Left renal cortex interstitium (tissue), 4 donors: ENCODE results near the gene HEPN1. TPM values are rescaled to one million over a fixed set of nuclear protein-coding genes. Genes with fewer than 3 reads are reported as not detected.

Source experiments
- DNase-seq, 4 donors: peaks; one replicate each; pipeline ENCODE4 v3.0.0-alpha.2; 2013; ENCODE audit warnings: low read depth in 4 of 4, low spot score in 2 of 4, missing footprints in 1 of 4
- polyA plus RNA-seq, 4 donors: library from polyadenylated mRNA; unstranded; fragments of 120-200 nt; gene quantifications; one replicate each; pipeline ENCODE4 v1.2.1, GENCODE V29; 2013; ENCODE audit not compliant: insufficient read length in 4 of 4

HEPN1 gene
- 1 to 10 TPM in 3 of 4 donors, under 1 TPM in 1; 0.71 to 2.0 (median 1.2) TPM for polyA plus RNA-seq

DNA sequence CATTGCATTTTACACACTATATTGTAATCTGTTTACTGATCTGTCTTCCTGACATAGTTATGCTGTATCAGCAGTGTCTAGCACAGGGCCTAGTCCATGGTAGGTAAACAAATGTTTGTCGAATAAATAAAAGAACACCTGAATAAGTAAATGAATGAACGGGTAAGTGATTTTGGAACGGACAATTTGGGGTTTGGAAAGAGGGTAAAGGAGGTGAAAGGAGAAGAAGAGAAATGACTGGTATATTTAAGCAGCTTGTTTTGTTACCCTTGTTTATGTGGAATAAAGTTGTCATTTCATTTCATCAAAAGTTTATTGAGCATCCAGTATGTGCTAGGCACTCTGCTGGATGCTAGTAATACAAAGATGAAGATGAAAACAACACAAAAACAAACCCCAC, at the start of gene HEPN1:
TSS of gene HEPN1 (plus strand) at position 301 of the 400 bp plus-strand sequence.
- DNase-seq, result no peak

DNA sequence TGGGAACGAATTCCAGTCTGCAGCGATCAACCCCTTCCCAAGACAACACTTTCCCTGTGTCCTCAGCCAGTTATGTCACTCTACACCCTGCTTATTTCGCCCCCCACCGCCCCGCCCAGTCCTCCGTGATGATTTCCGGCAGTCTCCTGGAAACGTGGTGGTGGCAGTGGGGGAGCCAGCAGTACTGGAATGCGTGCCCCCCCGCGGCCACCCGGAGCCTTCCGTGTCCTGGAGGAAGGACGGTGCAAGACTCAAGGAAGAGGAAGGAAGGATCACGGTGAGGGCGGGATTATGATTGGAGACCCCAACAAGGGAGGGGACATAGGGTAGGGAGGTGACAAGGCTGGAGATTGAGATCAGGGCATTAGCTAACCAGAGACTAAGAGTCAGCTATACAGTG, 49.7 kb upstream of the HEPN1 start:
- no peak for DNase-seq

DNA sequence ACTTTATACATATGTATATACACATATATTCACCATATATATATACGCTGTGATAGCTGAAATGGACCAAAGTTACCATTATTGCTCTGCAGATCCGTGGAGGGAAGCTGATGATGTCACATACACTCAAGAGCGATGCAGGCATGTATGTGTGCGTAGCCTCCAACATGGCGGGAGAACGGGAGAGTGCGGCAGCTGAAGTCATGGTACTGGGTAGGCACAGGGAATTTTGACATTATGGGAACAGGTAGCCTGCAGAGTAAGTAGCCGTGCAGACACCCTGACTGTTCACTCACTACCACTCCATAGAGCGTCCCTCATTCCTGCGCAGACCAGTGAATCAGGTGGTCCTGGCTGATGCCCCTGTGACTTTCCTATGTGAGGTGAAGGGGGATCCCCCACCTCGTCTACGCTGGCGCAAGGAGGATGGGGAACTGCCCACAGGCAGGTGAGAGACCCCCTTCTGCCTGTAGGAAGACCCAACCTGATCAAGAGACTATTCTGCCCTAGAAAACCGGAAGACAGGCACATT, 49.1 kb upstream of the HEPN1 start:
- DNase-seq, result no peak

DNA sequence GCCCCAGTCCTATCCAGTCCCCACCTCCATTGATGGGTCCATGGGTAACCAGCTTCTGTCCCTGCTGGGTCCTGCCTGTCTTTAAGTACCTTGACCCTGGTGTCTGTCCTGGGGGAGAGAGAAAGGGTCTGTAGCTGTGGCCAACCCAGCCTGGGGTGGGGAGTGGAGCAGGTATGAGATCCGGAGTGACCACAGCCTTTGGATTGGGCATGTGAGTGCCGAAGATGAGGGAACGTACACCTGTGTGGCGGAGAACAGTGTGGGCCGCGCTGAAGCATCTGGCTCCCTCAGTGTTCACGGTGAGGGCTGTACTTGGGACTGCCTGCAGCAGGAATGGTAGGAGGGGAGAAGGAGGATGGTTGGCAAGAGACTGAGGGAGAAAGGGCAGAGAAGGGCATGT, 48.6 kb upstream of the HEPN1 start:
- DNase-seq, result no peak

DNA sequence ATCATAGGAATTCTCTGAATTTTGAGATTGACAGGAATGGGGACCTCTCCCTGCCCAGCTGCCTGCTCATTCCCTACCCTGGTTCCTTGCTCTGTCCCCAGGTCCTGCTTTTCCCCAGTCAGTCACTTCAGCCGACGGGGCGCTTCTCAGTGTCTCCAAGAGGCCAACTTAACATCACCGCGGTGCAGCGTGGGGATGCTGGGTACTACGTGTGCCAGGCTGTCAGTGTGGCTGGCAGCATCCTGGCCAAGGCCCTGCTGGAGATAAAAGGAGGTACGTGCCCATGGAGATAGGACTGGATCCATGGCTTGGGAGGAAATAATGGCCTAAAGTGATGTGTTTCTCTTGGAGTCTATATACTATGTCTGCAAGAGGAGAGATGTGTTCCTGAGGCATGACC, 46.8 kb upstream of the HEPN1 start:
- DNase-seq, result no peak

DNA sequence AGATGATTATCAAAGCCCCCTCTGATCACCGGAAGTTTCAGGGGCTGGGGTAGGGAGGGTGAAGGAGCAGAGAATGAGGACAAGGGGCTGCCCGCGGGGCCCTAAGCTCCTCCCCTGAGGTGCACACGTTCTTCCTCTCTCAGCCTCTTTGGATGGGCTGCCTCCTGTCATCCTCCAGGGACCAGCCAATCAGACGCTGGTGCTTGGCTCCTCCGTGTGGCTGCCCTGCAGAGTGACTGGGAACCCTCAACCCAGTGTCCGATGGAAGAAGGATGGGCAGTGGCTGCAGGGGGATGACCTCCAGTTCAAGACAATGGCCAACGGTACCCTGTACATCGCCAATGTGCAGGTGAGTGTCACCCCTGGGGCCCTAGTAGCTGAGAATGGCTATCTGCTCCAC, 46.3 kb upstream of the HEPN1 start:
- DNase-seq, result no peak

DNA sequence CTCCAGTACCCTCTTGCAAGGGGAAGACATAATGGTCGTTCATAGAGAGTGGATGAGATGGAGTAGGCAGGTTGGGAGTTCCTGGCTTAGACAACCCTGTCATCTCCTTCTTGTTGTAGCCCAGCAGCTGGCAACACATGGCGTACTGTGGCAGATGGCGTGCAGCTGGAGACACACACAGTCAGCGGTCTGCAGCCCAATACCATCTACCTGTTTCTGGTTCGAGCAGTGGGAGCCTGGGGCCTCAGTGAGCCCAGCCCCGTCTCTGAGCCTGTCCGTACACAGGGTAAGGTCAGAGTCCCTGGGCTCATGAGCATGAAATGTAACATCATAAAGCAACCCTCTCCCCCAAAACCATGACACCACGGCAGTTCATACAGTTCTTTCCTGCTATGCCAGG, 45.1 kb upstream of the HEPN1 start:
- no peak for DNase-seq

DNA sequence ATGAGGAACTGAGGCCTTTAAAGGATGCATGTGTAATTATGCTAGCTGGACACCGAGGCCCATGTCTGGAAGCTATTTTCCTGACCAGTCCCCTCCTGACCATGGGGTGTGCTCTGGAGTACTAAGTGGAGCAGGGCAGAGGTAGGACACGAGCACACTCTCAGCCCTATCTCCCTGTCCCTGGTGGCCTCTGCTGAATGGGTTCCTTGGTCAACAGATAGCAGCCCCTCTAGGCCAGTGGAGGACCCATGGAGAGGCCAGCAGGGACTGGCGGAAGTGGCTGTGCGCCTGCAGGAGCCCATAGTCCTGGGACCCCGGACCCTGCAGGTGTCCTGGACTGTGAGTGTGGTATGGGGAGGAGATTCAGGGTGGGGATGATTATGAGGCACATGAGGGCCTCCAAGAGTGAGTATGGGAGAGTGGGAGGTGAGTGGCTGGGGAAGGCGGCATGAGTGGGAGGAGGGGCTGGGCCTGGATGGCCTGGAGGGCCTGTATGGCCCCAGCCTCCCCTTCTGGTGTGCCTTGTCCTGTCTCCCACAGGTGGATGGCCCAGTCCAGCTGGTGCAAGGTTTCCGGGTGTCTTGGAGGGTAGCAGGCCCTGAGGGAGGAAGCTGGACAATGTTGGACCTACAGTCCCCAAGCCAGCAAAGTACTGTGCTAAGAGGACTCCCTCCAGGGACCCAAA, 44.3 kb upstream of the HEPN1 start:
- DNase-seq, result no peak

DNA sequence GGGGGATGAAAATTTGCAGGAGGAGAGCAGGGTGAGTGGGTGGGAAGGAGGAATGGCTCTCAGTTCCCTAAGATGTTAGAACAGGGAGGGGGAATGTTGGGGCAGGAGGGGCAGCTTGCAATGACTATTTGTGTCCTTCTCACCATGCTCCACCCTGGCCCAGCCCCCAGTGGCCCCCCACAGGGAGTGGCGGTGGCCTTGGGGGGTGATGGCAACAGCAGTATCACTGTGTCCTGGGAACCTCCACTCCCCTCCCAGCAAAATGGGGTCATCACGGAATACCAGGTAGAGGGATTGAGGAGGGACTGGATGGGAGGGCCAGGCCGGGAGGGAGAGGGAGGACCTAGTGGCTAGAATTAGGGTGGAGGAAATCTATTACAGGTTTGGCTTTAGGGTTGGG, 43.6 kb upstream of the HEPN1 start:
- no peak for DNase-seq

DNA sequence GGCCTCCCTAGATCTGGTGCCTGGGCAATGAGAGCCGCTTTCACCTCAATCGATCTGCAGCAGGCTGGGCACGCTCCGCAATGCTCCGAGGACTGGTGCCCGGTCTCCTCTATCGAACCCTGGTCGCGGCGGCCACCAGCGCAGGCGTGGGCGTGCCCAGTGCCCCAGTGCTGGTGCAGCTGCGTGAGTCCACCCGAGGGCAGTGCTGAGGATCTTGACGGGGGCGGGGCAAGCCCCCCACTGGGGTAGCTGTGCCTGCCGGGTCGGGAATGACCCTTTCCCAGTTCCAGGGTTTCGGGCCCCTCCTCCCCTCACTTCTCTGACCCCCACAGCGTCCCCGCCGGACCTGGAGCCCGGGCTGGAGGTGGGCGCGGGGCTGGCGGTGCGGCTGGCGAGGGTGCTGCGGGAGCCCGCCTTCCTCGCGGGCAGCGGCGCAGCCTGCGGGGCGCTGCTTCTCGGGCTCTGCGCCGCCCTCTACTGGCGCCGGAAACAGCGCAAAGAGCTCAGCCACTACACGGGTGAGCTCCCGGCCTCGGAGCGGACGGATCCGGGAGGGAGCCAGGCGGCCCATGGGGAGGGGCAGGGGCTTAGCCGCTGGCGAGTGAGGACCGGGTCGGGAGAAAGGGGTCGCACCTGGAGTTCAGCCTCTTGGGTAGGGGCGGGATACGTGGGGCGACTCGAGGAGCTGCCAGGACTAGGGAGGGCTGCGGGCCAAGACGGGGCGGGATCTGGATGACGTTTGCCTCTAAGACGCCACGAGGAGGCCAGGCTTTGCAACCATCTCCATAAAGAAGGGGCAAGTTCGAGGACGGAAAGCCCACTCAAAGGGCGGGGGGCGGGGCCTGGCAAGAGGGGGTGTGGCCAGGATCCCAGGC, 42.9 kb upstream of the HEPN1 start:
- peak; percentile 80 to 87 (median 86) for DNase-seq

DNA sequence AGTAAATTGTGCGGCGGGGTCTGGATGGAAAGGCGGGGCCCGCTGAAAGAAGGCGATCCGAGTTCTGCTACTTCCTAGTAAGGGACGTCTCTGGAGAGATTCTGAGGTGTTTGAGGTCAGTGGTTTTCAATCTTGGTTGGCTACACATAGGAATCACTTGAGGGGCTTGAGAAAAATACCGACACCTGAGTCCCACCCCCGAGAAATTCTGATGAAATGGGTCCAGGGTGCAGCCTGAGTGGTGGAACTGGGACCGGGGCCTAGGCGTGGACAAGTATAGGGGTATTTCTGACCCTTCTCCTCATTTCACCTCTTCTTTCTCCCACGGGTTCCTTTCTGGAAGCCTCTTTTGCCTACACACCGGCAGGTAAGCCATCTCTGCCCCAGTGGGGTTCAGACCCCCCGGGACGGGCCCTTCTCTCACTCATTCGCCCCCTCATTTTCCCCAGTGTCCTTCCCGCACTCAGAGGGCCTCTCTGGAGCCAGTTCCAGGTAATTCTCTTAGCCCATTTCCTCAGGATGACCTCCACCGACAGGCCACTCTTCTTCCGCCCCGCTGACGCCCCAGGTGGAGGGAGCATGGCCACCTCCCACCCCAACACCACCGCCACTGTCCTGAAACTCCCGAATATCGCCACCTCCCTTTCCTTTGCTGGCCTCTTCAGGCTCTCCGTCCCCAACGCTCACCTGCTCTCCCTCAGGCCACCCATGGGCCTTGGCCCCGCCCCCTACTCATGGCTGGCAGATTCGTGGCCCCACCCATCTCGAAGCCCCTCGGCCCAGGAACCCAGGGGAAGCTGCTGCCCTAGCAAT, 42.0 kb upstream of the HEPN1 start:
- DNase-seq, result no peak

DNA sequence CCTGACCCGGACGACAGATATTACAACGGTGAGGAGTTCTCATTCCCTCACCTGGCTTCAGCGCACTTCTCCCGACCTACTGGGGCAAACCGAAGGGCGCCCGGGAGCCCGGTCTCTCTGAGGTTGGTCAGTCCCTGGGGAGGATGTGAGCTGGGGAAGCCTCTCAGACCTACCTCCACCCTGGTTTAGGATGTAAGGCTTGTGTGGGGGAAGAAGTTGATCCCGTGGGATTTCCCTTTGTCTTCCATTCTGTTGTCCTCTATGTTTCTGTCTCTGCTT, 41.5 kb upstream of the HEPN1 start:
- DNase-seq, result no peak

DNA sequence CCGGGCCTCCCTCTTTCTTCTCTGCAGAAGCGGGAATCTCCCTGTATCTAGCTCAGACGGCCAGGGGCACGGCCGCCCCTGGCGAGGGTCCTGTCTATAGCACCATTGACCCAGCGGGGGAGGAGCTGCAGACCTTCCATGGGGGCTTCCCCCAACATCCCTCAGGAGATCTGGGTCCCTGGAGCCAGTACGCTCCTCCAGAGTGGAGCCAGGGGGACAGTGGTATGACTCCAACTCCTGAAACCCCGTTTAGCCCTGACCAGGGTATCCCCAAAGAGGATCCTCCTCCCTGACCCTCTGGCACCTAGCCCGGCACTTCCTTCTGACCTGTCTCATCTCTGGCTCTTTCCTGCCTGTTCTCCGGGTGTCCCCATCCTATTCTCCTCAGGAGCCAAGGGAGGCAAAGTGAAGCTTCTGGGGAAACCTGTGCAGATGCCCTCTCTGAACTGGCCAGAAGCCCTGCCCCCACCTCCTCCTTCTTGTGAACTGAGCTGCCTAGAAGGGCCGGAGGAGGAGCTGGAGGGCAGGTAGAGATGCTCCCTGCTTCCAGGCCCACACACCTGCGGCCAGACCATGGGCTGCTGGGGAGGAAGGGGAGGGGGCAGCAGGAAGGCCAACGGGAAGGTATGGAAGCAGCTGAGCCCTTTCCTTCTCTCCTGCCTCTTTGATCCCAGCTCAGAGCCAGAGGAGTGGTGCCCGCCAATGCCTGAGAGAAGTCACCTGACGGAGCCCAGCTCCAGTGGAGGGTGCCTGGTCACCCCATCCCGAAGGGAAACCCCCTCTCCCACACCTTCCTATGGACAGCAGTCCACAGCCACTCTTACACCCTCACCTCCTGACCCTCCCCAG, 40.9 kb upstream of the HEPN1 start:
- no peak for DNase-seq

DNA sequence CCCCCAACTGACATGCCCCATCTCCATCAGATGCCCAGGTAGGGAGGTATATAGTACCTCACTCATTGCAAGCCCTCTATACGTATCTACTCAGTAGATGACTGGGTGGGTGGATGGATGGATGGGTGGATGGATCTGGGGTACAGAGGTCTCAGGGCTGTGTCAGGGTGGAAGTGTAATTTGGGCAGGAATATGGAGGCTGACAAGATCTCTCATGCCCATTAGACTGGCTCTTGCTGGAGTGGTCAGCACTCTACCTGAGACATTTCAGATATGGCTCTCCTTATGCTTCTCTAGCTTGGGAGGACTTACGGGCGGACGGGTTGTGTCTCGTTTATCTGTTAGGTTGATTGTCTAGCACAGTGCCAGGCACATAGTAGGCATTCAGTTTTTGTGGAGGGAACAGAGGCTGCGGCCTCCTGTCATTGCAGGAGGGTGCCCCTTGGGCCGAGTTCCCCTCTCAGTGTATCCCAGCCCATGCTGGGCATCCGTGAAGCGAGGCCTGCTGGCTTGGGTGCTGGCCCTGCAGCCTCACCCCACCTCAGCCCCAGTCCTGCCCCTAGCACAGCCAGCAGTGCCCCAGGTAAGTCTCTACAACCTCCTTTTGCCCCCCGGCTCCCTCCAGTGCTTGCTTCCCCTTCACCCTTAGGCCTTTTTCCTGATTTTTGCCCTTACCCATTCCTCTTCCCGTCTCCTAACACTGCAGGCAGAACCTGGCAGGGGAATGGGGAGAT, 40.1 kb upstream of the HEPN1 start:
- no peak for DNase-seq

DNA sequence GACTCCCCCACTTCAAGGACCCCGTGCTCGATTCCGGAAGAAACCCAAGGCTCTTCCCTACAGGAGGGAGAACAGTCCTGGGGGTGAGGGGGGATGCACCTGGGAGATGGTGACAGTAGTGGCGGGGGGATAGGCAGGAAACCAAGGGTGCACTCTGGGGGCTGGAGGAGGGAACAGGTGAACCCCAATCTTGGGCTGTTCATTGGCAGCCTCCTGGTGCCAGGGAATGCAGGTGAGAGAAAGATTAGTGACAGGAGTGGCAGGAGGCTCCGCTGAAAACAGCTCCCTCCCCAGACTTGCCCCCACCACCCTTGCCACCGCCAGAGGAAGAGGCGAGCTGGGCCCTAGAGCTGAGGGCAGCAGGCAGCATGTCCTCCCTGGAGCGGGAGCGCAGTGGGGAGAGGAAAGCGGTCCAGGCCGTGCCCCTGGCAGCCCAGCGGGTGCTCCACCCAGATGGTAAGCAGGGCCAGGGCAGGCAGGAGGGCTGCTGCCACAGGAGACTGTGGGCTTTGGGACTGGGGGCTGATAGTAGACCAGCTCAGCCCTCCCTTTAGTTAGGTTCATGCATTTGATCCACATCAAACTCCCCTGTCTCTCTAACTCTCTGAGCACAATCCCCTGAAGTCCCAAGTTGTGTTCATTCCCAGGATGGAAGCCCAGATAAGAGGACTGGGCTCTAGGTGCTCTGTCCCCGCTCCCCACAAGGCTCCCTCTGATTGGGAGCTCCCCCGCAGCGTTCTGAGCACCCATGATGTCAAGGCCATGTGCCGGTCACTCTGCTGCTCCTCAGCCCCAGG, 39.4 kb upstream of the HEPN1 start:
- no peak for DNase-seq

DNA sequence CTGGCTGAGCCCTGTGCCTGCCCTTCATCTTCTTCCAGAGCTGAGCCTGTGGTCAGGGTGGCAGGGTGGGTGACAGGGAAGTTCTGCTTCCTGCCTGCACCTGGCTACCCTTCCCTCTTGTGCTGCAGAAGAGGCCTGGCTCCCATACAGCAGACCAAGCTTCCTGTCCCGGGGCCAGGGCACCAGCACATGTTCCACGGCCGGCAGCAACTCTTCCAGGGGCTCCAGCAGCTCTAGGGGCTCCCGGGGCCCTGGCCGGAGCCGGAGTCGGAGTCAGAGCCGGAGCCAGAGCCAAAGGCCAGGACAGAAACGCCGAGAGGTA, 38.8 kb upstream of the HEPN1 start:
- DNase-seq, result no peak

DNA sequence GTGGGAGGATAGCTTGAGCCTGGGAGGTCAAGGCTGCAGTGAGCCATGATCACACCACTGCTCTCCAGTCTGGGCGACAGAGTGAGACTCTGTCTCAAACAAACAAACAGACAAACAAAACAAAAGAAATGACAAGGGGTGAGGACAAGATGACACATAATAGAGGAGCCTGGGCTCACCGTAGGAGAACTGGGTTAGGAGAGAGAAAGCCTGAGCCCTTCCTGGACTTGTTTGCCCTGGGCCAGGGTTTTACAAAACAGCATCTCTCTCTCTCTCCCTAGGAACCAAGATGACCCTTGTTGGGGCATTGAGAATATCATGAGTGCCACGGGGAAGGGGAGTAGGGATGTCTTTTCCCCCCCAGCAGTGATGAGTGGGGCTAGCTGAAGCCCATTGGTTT, 38.1 kb upstream of the HEPN1 start:
- DNase-seq, result no peak

DNA sequence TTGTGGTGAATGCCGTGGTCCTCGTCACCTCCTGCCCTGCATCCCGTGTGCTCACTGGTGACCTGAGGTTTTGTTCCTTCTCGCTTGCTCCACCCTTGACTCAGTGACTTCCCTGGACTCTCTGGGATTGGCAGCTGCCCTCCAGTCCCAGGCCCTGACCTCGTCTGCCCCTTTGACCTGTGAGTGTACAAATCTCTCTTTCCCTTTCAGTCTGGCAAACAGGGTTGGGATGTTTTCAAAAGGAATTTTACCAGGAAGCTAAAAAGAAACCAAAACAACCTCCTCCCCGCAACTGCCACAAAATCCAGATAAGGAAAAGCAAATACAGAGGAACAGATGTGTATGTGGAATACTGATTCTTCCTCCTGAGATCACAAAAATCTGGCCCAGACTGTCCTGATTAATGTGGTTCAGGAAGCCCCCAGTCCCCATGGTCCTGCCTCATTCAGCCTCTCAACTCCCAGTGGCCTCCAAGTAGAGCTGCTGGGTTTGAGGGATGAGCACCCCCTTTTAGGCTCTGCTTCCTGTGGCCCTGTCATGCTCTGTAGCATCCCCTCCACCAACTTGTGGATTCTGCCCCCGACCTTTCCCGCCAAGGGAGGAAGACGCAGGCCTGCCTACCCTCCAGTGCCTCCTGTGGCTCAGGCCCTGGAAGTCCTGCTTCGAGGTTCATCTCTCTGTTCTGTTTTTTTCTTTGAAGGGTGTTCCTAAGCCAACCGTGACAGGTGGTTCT, 36.5 kb upstream of the HEPN1 start:
- no peak for DNase-seq
